Measurements from ENCODE around the gene RPL23. TPM values are rescaled to one million over a fixed set of nuclear protein-coding genes. Genes with fewer than 3 reads are reported as not detected.
A peak's percentile ranks its signal among the peaks of the same experiment; 100 is the strongest.

Gene RPL23
- total RNA-seq, 8 experiments from 2014 or later = 1,875 to 3,258 (median 2,470) TPM

DNA sequence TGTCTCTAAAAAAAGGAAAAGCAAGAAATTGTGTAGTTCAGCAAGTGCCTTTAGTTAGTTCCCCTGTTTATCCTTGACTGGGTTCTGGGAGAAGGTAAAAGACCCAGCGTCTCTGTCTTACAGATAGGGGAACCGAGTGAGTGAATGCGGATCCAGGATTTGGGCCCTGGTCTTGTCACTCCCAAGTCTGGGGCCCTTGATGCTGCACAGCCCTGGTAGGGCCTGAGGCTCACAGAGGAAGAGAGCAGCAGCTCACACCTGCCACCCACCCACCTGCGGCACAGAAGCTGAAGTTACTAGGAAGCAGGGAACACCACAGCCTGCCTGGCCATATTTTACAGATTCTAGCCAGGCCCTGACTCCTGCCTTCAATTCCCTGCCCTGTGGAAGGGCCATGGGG is 38.6 kb upstream of the RPL23 start:
- WGBS, 10 experiments = 94 to 96% methylated on average over 3 to 4 of the region's 4 CpGs; no CpG with 5 or more reads in 8 of the 10 experiments
- peaks cover 5 to 12% of the 10 kb centered on the region in 2 donors for H3K4me1 ChIP-seq (replicated peaks in 1 of 2)
- ATAC-seq (replicated peaks in 6 of 8) = no peak
- in situ Hi-C loops (cut with MboI; ENCODE audit: low pct_unique_long_range_greater_than_20kb in 2 of 9, low sequenced_read_pairs in 9 of 9, unreplicated experiment in 9 of 9) = no loop called here
- H3K27ac ChIP-seq = no peak overlapping the region
- H3K4me3 ChIP-seq = no peak overlapping the region

- in situ Hi-C loops (cut with MboI; ENCODE audit: low pct_unique_long_range_greater_than_20kb in 2 of 9, low sequenced_read_pairs in 9 of 9, unreplicated experiment in 9 of 9) = no loop called here
- H3K4me1 ChIP-seq (replicated peaks in 1 of 2) = peaks cover 11 to 17% of the 10 kb centered on the region in 2 donors
- H3K27ac ChIP-seq = no peak overlapping the region
- WGBS, 10 experiments = 80 to 100% (median 100%) methylated on average over 1 to 4 of the region's 8 CpGs; no CpG with 5 or more reads in 5 of the 10 experiments
- no peak overlapping the region for H3K4me3 ChIP-seq
- no peak for ATAC-seq (replicated peaks in 6 of 8)
Observed at GRCh38 chr17:38891441-38891840, 37.9 kb upstream of the RPL23 start.

- peaks cover 16 to 17% of the 10 kb centered on the region in 2 donors for H3K4me1 ChIP-seq (replicated peaks in 1 of 2)
- no peak overlapping the region for H3K27ac ChIP-seq
- no peak overlapping the region for H3K4me3 ChIP-seq
- ATAC-seq (replicated peaks in 6 of 8) = no peak
- 80% methylated on average over 1 of the region's 8 CpGs; no CpG with 5 or more reads in 9 of the 10 experiments for WGBS, 10 experiments
- in situ Hi-C loops (cut with MboI; ENCODE audit: low pct_unique_long_range_greater_than_20kb in 2 of 9, low sequenced_read_pairs in 9 of 9, unreplicated experiment in 9 of 9) = no loop called here
Observed at GRCh38 chr17:38890410-38890746, 36.9 kb upstream of the RPL23 start.

DNA sequence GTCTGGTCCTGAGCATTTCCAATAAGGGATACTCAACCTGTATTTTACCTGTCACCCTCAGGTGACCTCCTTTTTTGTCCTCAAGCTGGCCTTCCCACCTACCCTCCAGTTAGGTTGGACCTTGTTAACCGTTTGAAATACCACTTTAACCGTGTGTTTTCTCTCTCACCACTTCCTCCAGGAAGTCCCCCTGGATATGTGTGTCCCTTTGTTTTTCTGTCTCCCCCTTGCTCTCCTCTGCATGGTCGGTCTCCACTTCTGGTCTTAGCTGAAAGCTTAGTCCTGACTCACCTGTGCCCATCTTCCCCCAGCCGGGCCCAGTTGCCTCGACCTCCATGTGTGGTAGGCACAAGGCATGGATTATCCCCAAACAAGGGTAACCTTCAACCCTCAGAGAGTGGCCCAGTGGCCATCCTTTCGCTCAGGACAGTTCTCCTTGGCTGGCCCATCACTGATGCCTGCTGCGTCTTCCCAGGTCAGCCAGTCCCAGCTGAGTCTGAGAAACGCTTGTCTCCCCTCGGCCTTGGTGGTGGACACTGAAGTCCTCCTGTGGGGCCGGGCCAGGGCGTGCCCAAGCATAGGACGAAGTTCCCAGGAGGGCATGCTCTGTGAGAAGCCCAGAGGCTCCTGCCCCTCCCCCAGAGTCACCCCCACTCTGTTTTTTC is 36.4 kb upstream of the RPL23 start:
- ATAC-seq (replicated peaks in 6 of 8) = no peak
- no peak overlapping the region for H3K27ac ChIP-seq
- in situ Hi-C loops (cut with MboI; ENCODE audit: low pct_unique_long_range_greater_than_20kb in 2 of 9, low sequenced_read_pairs in 9 of 9, unreplicated experiment in 9 of 9) = no loop called here
- WGBS, 10 experiments = 83 to 100% (median 97%) methylated on average over 1 to 6 of the region's 12 CpGs; no CpG with 5 or more reads in 2 of the 10 experiments
- peaks cover 19 to 21% of the 10 kb centered on the region in 2 donors for H3K4me1 ChIP-seq (replicated peaks in 1 of 2)
- H3K4me3 ChIP-seq = no peak overlapping the region

- H3K4me1 ChIP-seq (replicated peaks in 1 of 2) = peaks cover 19 to 31% of the 10 kb centered on the region in 2 donors
- in situ Hi-C loops (cut with MboI; ENCODE audit: low pct_unique_long_range_greater_than_20kb in 2 of 9, low sequenced_read_pairs in 9 of 9, unreplicated experiment in 9 of 9) = no loop called here
Observed at GRCh38 chr17:38888842-38889241, 35.3 kb upstream of the RPL23 start.

GRCh38 chr17:38886643-38887010 is 33.1 kb upstream of the RPL23 start:
- peaks cover 22 to 49% of the 10 kb centered on the region in 2 donors for H3K4me1 ChIP-seq (replicated peaks in 1 of 2)
- no peak overlapping the region for H3K4me3 ChIP-seq
- in situ Hi-C loops (cut with MboI; ENCODE audit: low pct_unique_long_range_greater_than_20kb in 2 of 9, low sequenced_read_pairs in 9 of 9, unreplicated experiment in 9 of 9) = no loop called here
- WGBS, 10 experiments = 60 to 100% (median 88%) methylated on average over 1 to 5 of the region's 8 CpGs; no CpG with 5 or more reads in 7 of the 10 experiments
- ATAC-seq (replicated peaks in 6 of 8) = peak in 1 of 8 experiments; percentile 1
- peak overlapping the region; percentile 5 to 62 for H3K27ac ChIP-seq

More at GRCh38 chr17:38888842-38889241, 35.3 kb upstream of the RPL23 start:
- H3K27ac ChIP-seq = no peak overlapping the region
- no peak overlapping the region for H3K4me3 ChIP-seq
- no peak for ATAC-seq (replicated peaks in 6 of 8)
- WGBS, 10 experiments = 60 to 100% (median 90%) methylated on average over 1 to 9 of the region's 9 CpGs; no CpG with 5 or more reads in 2 of the 10 experiments

DNA sequence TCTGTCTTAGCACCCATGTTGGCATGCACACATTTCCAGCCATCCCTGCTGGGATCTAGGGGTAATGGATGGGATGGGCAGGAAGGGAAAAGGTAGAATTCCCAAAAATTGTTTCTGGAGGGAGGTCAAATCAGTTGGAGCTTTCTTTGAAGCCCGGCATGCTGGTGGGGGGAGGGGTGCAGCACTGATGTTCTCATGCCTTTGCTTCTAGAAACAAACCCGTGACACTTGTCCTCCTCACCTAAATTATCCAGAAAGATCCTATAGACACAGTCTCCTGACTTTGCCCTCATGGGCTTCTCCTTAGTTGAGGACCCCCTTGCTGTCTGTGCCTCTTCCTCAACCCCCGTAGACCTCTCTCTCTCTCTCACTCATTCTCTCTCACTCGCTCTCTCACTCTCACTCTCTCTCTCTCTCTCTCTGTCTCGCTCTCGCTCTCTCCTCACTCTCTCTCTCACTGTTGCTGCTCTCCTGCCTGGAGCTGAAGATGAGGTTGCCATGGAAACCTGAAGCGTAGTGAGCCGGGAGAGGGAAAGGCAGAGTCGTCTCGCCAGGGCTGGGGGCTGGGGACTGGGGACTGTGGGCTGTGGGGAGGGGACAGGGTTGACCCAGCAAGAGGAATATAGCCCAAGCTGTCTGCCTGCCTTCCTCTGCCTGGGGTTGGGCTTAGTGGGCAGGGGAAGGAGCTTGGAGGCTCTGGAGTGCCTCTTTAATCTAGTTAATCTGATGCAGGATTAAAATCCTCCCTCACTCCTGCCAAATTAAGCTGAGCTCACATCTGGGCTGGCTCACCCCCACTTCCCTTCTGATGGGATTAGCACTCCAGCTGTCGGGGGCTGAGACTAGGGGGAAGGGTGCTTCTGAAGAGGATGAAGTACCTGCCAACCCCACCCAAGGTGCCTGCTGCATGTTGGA is 32.5 kb upstream of the RPL23 start:
- Histone ChIP-seq H3K4me3 (peak overlapping the region in 1 of 5 donors; percentile 18), H3K27ac (peak overlapping the region; percentile 29 to 62), H3K4me1 (replicated peaks in 1 of 2) (peaks cover 26 to 55% of the 10 kb centered on the region in 2 donors)
- peak in 5 of 8 experiments; percentile 81 to 91 (median 86) for ATAC-seq (replicated peaks in 6 of 8)
- in situ Hi-C loops (cut with MboI; ENCODE audit: low pct_unique_long_range_greater_than_20kb in 2 of 9, low sequenced_read_pairs in 9 of 9, unreplicated experiment in 9 of 9) = no loop called here
- WGBS, 10 experiments = 0 to 94% (median 19%) methylated on average over 1 to 6 of the region's 11 CpGs; no CpG with 5 or more reads in 2 of the 10 experiments

DNA sequence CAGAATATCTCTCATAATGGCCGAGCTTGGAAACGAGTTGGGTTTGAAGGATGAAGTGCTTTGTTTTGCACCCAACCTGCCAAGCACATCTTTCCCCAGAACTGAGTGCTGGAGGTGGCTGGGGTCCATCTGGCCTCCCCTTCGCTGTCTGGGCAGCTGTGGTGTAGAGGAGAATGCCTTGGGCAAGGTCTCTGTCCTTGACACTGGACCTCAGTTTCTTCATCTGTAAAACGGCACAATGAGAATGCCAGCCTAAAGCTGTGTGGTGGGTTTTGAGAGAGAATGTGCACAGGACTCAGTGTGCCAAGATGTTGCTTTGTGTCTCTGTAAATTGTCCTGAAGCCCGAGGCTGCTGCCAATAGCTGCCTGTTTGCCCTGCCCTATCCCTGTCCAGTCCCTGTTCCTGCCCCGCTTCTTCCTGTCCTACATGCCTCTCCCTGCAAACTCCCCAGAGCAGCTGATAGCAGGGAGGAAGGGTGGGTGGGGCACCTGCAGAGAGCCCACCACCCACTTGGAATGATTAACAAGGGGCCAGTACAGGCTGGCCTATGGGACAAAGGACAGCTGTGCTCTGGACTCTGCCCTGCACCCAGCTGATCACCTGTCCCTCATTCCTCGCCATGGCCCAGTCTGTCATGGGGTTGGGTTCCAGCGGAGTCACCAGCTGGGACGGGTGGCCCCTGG is 31.7 kb upstream of the RPL23 start:
- WGBS, 10 experiments = 71 to 100% (median 79%) methylated on average over 1 to 4 of the region's 9 CpGs; no CpG with 5 or more reads in 6 of the 10 experiments
- H3K4me3 ChIP-seq = no peak overlapping the region
- H3K4me1 ChIP-seq (replicated peaks in 1 of 2) = peaks cover 26 to 60% of the 10 kb centered on the region in 2 donors
- peak in 5 of 8 experiments; percentile 7 to 43 (median 37) for ATAC-seq (replicated peaks in 6 of 8)
- H3K27ac ChIP-seq = peak overlapping the region; percentile 29 to 58
- in situ Hi-C loops (cut with MboI; ENCODE audit: low pct_unique_long_range_greater_than_20kb in 2 of 9, low sequenced_read_pairs in 9 of 9, unreplicated experiment in 9 of 9) = no loop called here

- WGBS, 10 experiments = 40 to 87% (median 63%) methylated on average over 3 to 13 of the region's 19 CpGs
- H3K4me1 ChIP-seq (replicated peaks in 1 of 2) = peaks cover 26 to 66% of the 10 kb centered on the region in 2 donors
- ATAC-seq (replicated peaks in 6 of 8) = no peak
- no peak overlapping the region for H3K4me3 ChIP-seq
- in situ Hi-C loops (cut with MboI; ENCODE audit: low pct_unique_long_range_greater_than_20kb in 2 of 9, low sequenced_read_pairs in 9 of 9, unreplicated experiment in 9 of 9) = no loop called here
- H3K27ac ChIP-seq = peak overlapping the region in 1 of 2 donors; percentile 34
Observed at GRCh38 chr17:38883592-38884526, 30.3 kb upstream of the RPL23 start.

DNA sequence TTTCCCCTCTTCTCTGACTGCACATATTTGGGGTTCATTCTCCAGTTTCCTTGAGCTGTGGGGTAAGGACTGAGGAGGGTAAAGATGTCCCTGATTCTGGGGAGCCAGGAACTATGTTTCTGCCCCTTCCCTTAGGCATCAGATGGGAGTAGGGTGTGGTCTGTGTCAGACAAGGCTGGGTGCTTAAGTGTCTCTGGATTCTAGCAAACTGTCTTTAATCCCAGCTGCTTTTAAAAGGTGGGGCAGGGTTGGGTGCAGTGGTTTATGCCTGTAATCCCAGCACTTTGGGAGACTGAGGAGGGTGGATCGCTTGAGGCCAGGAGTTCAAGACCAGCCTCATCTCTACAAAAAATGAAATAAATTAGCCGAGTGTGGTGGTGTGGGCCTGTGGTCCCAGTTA is 29.3 kb upstream of the RPL23 start:
- 88 to 100% (median 100%) methylated on average over 1 to 2 of the region's 2 CpGs; no CpG with 5 or more reads in 2 of the 10 experiments for WGBS, 10 experiments
- H3K4me1 ChIP-seq (replicated peaks in 1 of 2) = peaks cover 26 to 68% of the 10 kb centered on the region in 2 donors
- peak overlapping the region in 1 of 2 donors; percentile 68 for H3K27ac ChIP-seq
- no peak overlapping the region for H3K4me3 ChIP-seq
- ATAC-seq (replicated peaks in 6 of 8) = peak in 2 of 8 experiments; percentile 14 to 18
- in situ Hi-C loops (cut with MboI; ENCODE audit: low pct_unique_long_range_greater_than_20kb in 2 of 9, low sequenced_read_pairs in 9 of 9, unreplicated experiment in 9 of 9) = no loop called here

DNA sequence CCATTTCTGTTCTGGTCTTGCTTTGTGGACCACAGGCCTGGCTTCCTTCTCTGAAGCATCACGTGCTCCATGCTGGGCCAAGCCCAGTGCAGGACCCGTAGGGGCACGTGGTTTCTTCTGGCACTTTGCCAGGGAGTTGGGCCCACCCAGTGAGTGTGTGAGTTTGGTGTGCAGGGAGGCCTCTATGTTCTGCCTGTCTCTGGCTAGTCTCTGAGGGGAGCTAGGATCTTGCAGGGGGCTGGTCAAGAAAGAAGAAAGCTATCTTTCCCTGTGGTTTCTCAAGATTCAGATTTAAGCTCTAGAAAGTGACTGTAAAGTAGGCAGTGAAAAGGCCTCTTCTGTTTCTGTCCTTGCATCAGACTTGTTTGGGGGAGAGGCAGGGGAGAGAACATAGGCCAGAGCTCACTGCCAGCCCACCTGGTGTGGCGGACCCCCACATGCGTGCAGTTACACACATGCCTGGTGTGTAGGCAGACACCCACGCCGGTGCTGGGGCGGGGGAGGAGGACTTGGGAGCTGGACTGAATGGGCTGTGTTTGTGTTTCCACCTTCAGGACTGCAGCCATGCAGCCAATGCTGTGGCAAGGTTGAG is 28.2 kb upstream of the RPL23 start:
- Histone ChIP-seq H3K27ac (peak overlapping the region; percentile 63 to 75), H3K4me1 (replicated peaks in 1 of 2) (peaks cover 30 to 75% of the 10 kb centered on the region in 2 donors), H3K4me3 (no peak overlapping the region)
- in situ Hi-C loops (cut with MboI; ENCODE audit: low pct_unique_long_range_greater_than_20kb in 2 of 9, low sequenced_read_pairs in 9 of 9, unreplicated experiment in 9 of 9) = no loop called here
- ATAC-seq (replicated peaks in 6 of 8) = peak; percentile 55 to 75 (median 64)
- WGBS, 10 experiments = 0 to 40% (median 18%) methylated on average over 1 to 7 of the region's 8 CpGs; no CpG with 5 or more reads in 2 of the 10 experiments
